Loucy (cell line): ENCODE measurements around the gene TAF9B.
"Not testable (repeated sequence)": the region's sequence is repeated elsewhere in the genome, so short reads cannot be mapped to it uniquely, and the experiment has no call there.

Experiments
- H2AFZ ChIP-seq: fragments of 200-600 bp; sonication (generic); 2 replicates; pipeline ENCODE4 v1.6.0; 2016; ENCODE audit warnings: antibody characterized with exemption, mild to moderate bottlenecking, low read length, moderate library complexity
- H3F3A ChIP-seq: fragments of 200-600 bp; 2 replicates; pipeline ENCODE4 v1.6.0; 2016; ENCODE audit warnings: antibody characterized with exemption, low read depth, mild to moderate bottlenecking
- H3K27me3 ChIP-seq: fragments of 200-600 bp; sonication (generic); 2 replicates; pipeline ENCODE4 v1.6.1; 2014; ENCODE audit warnings: low read length, mild to moderate bottlenecking; ENCODE audit not compliant: insufficient read depth, poor library complexity, severe bottlenecking
- H3K36me3 ChIP-seq: fragments of 200-600 bp; sonication (generic); 2 replicates; pipeline ENCODE4 v1.6.1; 2016; ENCODE audit warnings: low read length; ENCODE audit not compliant: insufficient read depth
- H3K4me1 ChIP-seq: fragments of 200-600 bp; sonication (generic); 2 replicates; pipeline ENCODE4 v1.5.1; 2014; ENCODE audit warnings: low read length, mild to moderate bottlenecking; ENCODE audit not compliant: insufficient read depth, poor library complexity, severe bottlenecking
- H3K4me2 ChIP-seq: fragments of 200-600 bp; sonication (generic); 2 replicates; pipeline ENCODE4 v1.6.0; 2014; ENCODE audit warnings: antibody characterized with exemption, low read length, low read depth, mild to moderate bottlenecking; ENCODE audit not compliant: poor library complexity, severe bottlenecking
- H3K4me3 ChIP-seq: fragments of 200-600 bp; sonication (generic); 2 replicates; pipeline ENCODE4 v1.5.1; 2014; ENCODE audit warnings: low read length, mild to moderate bottlenecking, mixed read lengths; ENCODE audit not compliant: poor library complexity, severe bottlenecking
- H3K79me2 ChIP-seq: fragments of 200-600 bp; sonication (generic); 2 replicates; pipeline ENCODE4 v1.6.1; 2014; ENCODE audit warnings: low read length; ENCODE audit not compliant: insufficient read depth
- H3K9ac ChIP-seq: fragments of 200-600 bp; sonication (generic); 2 replicates; pipeline ENCODE4 v1.6.0; 2014; ENCODE audit warnings: mild to moderate bottlenecking, low read depth, low read length, moderate library complexity; ENCODE audit not compliant: poor library complexity, severe bottlenecking
- H3K9me2 ChIP-seq: fragments of 200-600 bp; sonication (generic); replicated peaks from 2 replicates; pipeline ENCODE4 v1.6.1; 2016; ENCODE audit warnings: low read depth, low read length, mixed read lengths
- H3K9me3 ChIP-seq: fragments of 200-600 bp; sonication (generic); 2 replicates; pipeline ENCODE4 v1.6.1; 2014; ENCODE audit warnings: mild to moderate bottlenecking, antibody characterized with exemption, low read length, low read depth; ENCODE audit not compliant: insufficient read depth
- H4K20me1 ChIP-seq: fragments of 200-600 bp; sonication (generic); 2 replicates; pipeline ENCODE4 v1.6.0; 2014; ENCODE audit warnings: antibody characterized with exemption, low read length, mild to moderate bottlenecking; ENCODE audit not compliant: insufficient read depth, poor library complexity, severe bottlenecking
- CTCF ChIP-seq: fragments of 200-600 bp; sonication (generic); conservative IDR thresholded peaks from 2 replicates; pipeline ENCODE4 v1.5.1; 2014; ENCODE audit warnings: mild to moderate bottlenecking, antibody characterized with exemption, low read length
- EZH2phosphoT487 ChIP-seq: fragments of 200-600 bp; IDR thresholded peaks from 2 replicates; pipeline ENCODE4 v1.6.1; 2018; ENCODE audit warnings: antibody characterized with exemption, mild to moderate bottlenecking, moderate library complexity, borderline replicate concordance

Gene TAF9B

GRCh38 chrX:78092296-78092695 lies 47.2 kb downstream of the TAF9B start:
- H3K79me2 ChIP-seq: no peaks in the 10 kb centered on the region
- no peak for TF ChIP-seq EZH2phosphoT487
- peak; percentile 59 for TF ChIP-seq CTCF
- H3F3A ChIP-seq: no peaks in the 10 kb centered on the region
- H3K4me2 ChIP-seq: no peak overlapping the region
- no peaks in the 10 kb centered on the region for H3K9me3 ChIP-seq
- no peaks in the 10 kb centered on the region for H3K27me3 ChIP-seq
- H4K20me1 ChIP-seq: no peaks in the 10 kb centered on the region
- no peaks in the 10 kb centered on the region for H3K9me2 ChIP-seq
- peak overlapping the region; percentile 27 for H3K9ac ChIP-seq
- peak overlapping the region; percentile 3; the same call in 1 of the 2 replicates for H2AFZ ChIP-seq
- H3K4me3 ChIP-seq: no peak overlapping the region
- no peaks in the 10 kb centered on the region for H3K36me3 ChIP-seq
- H3K4me1 ChIP-seq: peaks cover 5% of the 10 kb centered on the region

GRCh38 chrX:78081413-78081812 lies 58.0 kb downstream of the TAF9B start:
- not testable (repeated sequence) for H3F3A ChIP-seq, H3K9me2 ChIP-seq

More at GRCh38 chrX:78081413-78081812, 58.0 kb downstream of the TAF9B start:
- H2AFZ ChIP-seq, H3K27me3 ChIP-seq, H3K9me3 ChIP-seq, H4K20me1 ChIP-seq, H3K9ac ChIP-seq, H3K4me2 ChIP-seq, H3K79me2 ChIP-seq, H3K4me1 ChIP-seq, H3K36me3 ChIP-seq, H3K4me3 ChIP-seq: not testable (repeated sequence)
